Erythroblast (primary cell): ENCODE measurements around the gene TTC39C.

Experiments
- GATA1 ChIP-seq: IDR thresholded peaks from 2 replicates; pipeline ENCODE4 v1.6.1; 2011; ENCODE audit warnings: low read depth, mild to moderate bottlenecking, control low read depth, low read length, moderate library complexity
- POLR2A ChIP-seq: IDR thresholded peaks from 2 replicates; pipeline ENCODE4 v1.6.1; 2011; ENCODE audit warnings: mild to moderate bottlenecking, low read length

GRCh38 chr18:24118750-24119577 is 104.4 kb downstream of the TTC39C start:
- TF ChIP-seq POLR2A (no peak), GATA1 (no peak)
